HG02571 (cell line): ENCODE results near the gene PDE4A.
"Not testable (repeated sequence)": the region's sequence is repeated elsewhere in the genome, so short reads cannot be mapped to it uniquely, and the experiment has no call there.

Source experiments
- ATAC-seq: cut with Tn5 transposase; IDR thresholded peaks from one replicate; pipeline ENCODE4 v1.9.1; 2021; ENCODE audit warnings: mild to moderate bottlenecking, moderate library complexity; ENCODE audit not compliant: unreplicated experiment

The PDE4A gene

DNA sequence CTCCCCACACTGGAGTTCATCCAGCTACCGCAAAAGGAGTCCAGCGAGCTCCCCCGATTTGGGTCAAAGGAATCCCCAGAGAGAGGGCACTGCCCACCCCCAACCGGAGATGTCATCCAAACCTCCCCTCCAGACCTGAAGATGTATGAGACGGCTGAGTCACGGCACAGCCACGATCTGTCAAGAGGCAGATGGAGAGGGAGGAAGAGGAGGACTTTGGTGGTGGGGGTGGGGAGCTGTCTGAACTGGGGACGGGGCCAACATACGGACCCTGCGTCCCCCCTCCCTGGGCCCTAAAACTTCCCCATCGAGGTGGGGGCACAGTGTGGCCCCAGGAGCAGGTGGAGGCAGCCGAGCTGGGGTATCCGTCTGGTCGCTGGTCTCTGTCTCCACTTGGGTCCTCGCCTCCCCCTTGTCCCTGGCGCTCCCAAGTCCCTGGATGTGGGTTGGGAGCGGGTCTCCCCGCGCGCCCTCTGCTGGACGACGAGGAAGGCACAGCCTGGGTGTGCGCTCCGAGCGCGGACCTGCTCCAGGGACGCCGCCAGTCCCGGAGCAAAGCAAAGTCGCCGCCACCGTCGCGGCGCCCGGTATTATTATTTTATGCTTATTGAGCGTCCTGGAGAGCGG, 3.8 kb downstream of the PDE4A start:
- no peak for ATAC-seq

DNA sequence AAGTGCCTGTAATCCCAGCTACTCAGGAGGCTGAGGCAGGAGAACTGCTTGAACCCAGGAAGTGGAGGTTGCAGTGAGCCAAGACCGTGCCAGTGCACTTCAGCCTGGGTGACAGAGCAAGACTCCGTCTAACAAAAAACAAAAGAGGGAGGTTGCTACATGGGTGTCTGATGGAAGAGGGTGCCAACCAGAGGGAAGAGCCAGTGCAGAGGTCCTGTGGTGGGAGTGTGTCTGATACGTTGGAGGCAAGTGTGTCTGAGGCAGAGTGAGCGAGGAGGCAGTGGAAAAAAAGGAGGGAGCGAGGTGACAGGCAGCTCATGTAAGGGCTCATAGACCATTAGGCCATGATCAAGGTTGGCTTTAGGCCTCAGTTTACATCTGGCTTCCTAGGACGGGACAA, 6.8 kb downstream of the PDE4A start:
- no peak for ATAC-seq

DNA sequence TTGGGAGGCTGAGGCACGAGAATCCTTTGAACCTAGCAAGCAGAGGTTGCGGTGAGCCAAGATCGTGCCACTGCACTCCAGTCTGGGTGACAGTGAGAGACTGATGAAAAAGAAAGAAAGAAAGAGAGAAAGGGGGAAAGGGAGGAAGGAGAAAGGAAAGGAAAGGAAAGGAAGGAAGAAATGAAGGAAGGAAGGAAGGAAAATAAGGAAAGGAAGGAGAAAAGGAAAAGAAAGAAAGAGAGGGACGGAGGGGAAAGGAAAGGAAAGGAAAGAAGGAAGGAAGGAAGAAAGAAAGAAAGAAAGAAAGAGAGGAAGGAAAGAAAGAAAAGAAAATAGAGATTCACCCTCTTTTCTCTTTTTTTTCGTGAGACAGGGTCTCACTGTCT, 8.7 kb downstream of the PDE4A start:
- ATAC-seq: no peak

DNA sequence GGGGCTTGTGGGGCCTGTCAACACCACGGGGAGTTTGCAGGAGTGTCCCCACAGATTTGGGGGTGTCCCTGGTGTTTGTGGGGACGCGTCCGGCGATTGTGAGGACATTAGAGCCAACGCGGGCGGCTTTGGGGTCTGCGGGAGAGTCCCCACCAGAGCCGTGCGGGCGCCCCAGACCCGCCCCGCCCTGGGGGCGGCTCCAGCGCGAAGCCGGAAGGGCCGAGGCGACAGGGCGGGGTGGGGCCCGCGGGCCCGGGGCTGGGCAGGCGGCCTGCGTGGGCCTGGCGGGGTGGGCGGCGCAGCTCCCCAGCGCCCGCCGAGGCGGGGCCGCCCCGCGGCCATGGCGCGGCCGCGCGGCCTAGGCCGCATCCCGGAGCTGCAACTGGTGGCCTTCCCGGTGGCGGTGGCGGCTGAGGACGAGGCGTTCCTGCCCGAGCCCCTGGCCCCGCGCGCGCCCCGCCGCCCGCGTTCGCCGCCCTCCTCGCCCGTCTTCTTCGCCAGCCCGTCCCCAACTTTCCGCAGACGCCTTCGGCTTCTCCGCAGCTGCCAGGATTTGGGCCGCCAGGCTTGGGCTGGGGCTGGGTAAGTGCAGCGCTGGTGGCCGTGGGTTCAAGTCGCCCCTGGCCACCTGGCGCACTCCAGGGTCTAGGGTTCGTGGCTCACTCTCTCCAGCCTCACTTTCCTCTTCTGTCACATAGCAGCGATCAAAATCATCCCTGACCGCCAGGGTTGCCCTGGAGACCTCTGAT, 10.3 kb downstream of the PDE4A start:
- peak; percentile 45 for ATAC-seq

DNA sequence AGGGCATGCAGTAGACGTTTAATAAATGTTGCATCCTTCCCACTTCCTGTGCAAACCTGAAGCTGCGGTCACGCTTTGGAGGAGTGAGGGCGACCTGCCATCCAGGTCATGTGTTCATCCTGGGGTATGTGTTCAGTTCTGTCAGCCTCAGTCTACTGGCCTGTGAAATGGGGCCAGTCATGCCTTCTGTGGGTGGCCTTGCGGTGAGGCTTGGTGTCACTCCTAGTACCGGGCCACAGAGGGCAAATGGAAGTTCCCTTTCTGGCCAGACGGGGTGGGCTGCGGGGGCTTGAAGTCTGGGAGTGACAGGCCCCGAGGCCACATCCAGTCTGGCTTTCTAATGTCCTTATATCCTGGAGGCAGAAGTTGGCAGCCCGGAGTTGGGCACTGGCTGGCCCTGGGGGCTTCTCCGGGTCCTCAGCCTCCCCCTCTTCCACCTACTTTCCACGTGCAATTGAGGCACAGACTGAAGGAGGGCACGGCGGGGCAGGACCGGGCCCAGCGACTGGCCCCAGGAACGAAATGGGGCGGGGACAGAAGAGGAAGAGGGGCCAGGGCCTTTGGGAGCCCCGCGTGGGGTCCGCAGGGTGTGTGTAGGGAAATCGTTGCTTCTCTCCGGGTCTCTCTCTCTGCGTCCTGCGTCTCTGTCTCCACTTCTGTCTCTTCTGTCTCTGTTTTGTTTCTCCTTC, 11.1 kb downstream of the PDE4A start:
- ATAC-seq: no peak

DNA sequence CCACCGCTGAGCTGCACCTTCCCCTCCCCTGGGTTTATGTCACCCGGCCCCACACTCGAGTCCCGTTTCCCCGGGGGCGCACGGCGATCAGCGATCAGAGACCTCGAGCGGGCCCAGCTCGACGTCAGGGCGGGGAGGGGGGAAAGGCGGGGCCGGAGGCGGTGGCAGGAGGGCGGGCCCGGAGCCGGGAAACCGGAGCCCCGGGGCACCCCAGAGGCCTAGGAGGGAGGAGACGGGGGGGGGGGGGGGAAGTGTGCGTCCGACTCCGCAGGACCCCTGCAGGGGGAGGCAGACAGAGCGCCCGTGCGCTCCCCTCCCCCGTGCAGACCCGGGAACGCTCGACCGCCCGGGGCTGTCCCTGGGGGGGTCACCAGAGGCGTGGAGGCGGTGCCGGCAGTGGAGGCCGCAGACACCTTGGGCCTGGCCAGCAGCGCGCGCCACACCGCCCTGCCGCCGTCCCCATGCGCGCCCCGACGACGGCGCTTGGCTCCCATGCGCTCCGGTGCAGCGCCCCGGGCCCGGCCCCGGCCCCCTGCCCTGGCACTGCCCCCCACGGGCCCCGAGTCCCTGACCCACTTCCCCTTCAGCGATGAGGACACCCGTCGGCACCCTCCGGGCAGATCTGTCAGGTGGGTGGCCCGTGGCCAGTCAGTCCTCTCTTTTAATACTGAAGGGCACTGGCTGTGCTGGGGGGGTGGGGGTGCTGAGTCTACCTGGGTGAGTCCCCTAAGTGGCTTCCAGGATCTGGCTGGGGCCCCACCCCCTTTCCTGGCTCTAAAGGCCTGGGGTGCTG, 11.8 kb downstream of the PDE4A start:
- ATAC-seq: no peak

DNA sequence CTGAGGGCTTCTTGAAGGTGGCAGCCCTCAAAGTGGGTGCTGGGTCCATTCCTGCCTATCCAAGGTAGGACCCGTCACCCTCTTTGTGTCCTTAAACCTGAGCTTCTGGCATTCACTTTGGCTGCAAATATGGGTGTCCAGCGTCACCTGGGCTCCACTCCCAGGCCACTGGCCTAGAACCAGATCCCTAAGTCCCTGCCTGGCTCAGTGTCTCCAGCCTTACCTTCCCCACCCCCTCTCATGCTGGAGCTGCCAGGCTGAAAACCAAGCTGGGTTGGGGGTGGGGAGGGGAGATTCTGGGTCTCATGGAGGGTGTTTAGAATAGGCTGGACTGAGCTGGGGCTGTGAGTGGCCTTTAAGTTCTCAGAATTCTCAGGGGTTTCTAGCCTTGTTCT, 12.4 kb downstream of the PDE4A start:
- ATAC-seq: no peak

DNA sequence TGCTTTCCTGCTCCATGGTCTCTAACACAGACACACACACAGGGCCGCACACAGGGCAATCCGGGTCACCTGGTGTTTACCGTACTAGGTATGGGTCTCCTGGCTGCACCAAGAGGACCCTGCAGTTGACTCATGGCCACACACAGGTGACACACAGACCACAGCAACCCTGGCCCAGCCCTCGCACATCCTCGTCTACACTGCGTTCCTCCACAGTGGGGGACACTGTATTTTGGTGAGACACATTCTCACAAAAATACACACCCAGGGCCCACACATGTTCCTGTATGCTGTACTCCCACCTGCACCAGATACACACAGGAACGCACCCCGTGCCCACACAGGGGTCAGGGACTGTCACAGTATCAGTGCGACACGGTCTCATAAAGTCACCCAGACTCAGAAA, 12.8 kb downstream of the PDE4A start:
- ATAC-seq: no peak

DNA sequence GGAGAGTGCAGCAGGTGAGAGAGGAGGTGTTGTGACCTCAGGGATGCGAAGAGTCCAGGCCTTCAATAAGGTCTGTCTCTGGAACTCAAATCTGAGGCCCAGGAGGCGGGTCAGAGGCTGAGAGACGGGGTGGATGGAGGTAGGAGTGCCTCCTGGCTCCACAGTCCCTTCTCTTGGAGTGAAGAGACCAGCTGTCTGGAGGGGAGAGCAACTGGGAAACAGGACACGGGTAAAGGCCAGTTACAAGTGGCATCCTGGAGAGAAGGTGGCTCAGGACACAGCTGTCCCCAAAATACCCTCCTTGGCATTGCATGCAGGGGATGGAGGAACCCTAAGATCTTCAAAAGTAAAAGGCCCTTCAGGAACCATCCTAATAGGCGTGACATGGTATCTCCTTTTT, 19.2 kb downstream of the PDE4A start:
- no peak for ATAC-seq

DNA sequence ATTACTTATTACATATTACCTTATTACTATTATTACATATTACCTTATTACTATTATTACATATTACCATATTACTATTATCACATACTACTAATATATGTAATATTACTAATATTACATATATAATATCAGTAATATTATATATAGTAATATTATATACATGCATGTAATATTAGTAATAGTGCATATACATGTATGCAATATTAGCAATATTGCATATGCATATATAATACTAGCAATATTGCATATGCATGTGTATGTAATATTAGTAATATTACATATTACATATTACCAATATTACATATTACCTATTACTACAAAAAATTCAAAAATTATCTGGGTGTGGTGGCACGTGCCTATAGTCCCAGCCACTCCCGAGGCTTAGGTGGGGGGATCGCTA, 22.4 kb downstream of the PDE4A start:
- no peak for ATAC-seq

DNA sequence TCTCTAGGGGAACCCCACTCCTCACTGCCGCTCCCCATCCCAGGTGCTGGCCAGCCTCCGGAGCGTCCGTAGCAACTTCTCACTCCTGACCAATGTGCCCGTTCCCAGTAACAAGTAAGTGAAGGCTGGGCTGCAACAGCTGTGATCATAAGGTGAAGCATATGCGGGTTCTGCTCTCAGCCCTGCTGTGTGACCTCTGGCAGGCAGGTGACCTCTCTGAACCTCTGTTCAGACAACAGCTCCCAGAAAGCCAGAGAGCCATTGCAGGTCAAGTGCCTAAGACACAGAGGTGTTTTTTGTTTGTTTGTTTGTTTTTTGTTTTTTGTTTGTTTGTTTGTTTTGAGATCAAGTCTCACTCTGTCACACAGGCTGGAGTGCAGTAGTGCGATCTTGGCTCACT, 28.7 kb downstream of the PDE4A start:
- ATAC-seq: no peak

DNA sequence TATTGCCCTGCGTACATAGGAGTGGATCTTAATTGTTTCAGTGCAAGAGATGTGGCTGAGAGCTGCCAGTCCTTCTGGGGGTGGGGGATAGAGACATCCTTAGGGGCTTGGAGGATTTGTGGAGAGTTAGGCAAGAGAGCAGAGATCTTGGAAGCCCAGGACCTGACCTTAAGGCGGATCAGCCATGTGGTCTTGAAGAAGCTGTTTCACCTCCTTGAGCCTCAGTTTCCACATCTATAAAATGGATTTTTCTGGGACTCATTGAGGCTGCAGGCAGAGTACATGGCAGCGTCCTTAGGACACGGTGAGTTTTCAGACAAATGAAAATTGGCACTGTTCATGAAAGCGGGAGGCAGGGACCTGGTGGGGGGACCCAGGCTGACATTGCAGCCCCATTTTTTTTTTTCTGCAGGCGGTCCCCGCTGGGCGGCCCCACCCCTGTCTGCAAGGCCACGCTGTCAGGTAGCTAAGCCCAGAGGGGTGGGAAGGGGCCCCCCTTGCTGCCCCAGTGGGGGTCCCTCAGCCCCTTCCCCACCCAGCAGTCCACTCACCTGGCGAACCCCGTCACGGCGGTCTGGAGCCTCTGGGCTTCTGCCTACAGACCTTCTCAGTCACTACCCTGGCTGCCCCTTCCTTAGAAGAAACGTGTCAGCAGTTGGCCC, 30.0 kb downstream of the PDE4A start:
- ATAC-seq: no peak

DNA sequence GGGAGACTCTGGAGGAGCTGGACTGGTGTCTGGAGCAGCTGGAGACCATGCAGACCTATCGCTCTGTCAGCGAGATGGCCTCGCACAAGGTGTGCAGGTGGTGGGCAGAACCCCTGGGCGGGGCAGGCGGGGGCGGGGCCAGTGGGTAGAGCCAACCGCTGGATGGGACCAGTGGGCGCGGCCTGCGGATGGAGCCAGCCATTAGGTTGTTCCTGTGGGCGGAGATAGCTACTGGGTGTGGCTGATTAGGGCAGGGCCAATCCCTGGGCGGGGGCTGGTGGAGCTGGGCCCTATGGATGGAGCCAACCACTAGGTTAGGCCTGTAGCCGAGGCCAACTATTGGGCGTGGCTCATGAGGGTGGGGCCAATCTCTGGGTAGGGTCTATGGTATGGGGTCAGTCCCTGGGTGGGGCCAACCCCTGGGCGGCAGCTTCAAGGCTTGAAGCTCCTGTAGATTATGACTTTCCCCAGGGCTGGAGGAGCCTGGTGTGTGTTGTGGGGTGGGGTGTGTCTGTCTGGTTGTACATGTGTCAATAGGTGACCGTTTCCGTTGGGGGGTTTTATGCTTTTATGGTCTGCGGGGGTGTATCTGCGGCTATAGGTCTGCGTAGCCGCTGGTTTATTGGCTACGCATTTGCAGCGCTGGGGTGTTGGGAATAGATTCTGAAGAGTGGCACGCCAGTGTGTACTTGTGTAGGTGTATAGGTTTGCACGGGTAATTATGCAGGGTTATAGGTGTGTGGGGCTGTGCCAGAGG, 30.7 kb downstream of the PDE4A start:
- ATAC-seq: no peak

DNA sequence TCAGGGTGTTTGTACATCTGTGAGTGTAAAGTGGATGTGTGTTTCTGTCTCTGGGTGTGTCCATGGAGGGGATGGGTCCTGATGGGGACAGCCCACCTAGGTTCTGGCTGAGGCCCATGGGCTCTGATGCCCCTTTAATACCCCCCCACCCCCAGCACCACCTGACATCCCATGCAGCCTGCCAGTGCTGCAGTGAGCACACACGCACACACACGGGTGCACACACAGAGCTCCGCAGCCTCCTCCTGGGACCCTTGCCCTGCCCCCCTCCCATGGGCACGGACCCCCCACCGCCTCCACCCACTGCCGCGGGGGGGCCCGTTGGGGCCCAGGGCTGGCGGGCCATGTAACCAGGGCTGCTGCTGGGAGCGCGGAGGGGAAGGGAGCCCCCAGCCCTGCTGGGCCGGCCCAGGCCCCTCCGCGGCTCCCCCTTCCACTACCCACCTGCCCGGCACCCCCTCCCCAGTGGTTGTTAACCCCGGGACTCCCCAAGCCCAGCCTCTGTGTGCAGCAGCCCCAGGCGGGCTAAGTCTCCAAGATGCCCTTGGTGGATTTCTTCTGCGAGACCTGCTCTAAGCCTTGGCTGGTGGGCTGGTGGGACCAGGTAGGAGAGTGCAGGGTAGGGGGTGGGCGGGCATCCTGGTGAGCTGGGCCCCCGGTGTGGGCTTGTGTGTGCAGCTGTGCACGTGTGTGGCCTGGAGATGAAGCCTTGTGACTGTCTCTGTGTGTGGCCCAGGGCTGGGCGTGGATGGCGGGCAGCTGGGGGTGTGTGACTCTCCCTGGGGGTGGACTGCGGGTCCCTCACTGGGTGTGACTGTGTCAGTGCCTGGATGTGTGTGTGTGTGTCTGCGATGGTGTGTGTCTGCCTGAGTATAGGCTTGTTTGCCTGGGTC, 32.6 kb downstream of the PDE4A start:
- ATAC-seq: no peak

DNA sequence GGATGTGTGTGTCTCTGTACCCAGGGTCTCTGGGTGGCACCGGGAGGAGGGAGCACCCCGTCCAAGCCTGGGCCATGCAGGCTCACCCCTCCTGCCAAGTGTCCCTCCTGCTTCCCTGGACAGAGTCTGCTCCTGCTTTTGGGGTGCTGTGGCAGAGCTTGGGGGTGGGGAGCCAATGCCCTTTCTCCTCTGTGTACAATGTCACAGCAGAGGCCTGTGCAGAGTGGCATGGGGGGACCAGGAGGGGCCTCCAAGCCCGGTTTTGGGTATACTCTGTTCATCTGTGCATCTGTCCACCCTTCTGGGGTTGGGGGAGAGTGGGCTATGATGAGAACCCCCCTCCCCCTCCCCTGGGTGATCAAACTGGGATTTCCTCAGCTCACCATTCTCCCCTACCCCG, 33.5 kb downstream of the PDE4A start:
- ATAC-seq: no peak

DNA sequence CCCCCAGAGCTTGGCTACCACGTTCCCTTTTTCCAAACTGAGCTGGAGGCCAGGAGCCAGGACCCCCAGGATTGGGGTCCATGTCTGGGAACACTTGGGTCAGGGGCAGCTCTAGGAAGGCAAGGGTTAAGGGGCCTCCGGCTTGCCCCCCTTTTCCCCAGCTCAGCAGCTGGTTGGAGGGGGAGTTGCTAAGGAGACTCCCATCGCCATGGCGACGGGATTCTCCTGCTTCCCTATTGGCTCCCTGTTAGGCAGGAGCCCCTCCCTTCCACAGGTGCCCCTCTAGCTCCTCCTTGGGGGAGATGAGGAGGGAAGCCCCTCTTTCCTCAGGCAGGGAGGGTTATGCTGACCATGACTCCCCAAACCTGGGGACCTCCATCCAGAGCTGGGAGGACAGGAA, 33.9 kb downstream of the PDE4A start:
- no peak for ATAC-seq

DNA sequence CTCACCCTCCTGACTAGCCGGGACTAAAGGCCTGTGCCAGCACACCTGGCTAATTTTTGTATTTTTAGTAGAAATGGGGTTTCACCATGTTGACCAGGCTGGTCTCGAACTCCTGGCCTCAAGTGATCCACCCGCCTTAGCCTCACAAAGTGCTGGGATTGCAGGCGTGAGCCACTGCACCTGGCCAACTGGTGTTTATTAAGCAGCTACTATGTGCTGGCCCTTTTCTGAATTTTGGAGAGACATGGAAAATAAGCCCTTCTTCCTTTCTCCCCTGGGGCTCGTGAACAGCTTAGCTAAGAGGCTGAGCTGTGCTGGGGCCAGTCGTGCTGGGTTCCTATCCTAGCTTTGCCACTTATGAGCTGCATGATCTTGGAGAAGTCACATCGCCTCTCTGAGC, 38.4 kb downstream of the PDE4A start:
- ATAC-seq: not testable (repeated sequence)

DNA sequence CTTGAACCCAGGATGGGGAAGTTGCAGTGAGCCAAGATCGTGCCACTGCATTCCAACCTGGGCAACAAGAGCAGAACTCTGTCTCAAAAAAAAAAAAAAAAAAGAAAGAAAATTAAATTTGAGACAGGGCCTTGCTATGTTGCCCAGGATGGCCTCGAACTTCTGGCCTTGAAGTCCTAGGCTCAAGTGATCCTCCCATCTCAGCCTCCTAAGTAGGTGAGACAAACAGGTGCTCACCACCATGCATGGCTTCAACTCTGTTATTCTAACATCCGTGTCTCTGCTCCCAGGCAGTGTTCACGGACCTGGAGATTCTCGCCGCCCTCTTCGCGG, 40.3 kb downstream of the PDE4A start:
- no peak for ATAC-seq
